B cell (primary cell): Measurements from ENCODE around the gene CD80. TPM values are rescaled to one million over a fixed set of nuclear protein-coding genes. Genes with fewer than 3 reads are reported as not detected.

Source experiments
- ATAC-seq: fragments of 200-7000 bp; cut with Tn5 transposase; one replicate; pipeline ENCODE4 v1.10.0; 2021; ENCODE audit warnings: low read depth, mild to moderate bottlenecking, moderate number of reproducible peaks, moderate library complexity
- CTCF ChIA-PET: fragments of 350-600 bp; sonication (Branson Sonifier 250); formaldehyde crosslinking; loops from one replicate; lab custom pipeline; 2021; ENCODE audit warnings: antibody characterized with exemption, inconsistent platforms; lab: Charles Lee
- POLR2A ChIA-PET: fragments of 350-600 bp; sonication (Branson Sonifier 250); formaldehyde crosslinking; loops from one replicate; lab custom pipeline; 2021; ENCODE audit warnings: antibody characterized with exemption; lab: Charles Lee
- DNase-seq: peaks from one replicate; pipeline ENCODE4 v3.0.0; 2013
- H2AFZ ChIP-seq: 2 replicates; pipeline ENCODE4 v1.6.1; 2012; ENCODE audit warnings: mild to moderate bottlenecking, low read depth, low read length; ENCODE audit not compliant: insufficient read depth, poor library complexity, severe bottlenecking
- H3K27ac ChIP-seq, 2 donors: 1 replicate in 1 of 2; 2 replicates in 1 of 2; pipeline ENCODE4 v1.5.1; 2012 to 2013; ENCODE audit warnings: low read length in 2 of 2, mild to moderate bottlenecking in 2 of 2, moderate library complexity in 1 of 2
- H3K27me3 ChIP-seq, 4 experiments: fragments of 200-600 bp in 1 of 4; sonication (generic) in 1 of 4; replicated peaks in 1 of 4; 1 replicate in 2 of 4; 2 replicates in 2 of 4; pipeline versions ENCODE4 v1.6.1 to v1.7.0; 2013 to 2016; ENCODE audit warnings: low read length in 3 of 4, mild to moderate bottlenecking in 2 of 4, mixed read lengths in 1 of 4, moderate library complexity in 1 of 4; ENCODE audit not compliant: insufficient read depth in 4 of 4, control insufficient read depth in 3 of 4; ENCODE audit errors: control extremely low read depth in 1 of 4
- H3K36me3 ChIP-seq, 2 experiments: replicated peaks in 1 of 2; 1 replicate in 1 of 2; 2 replicates in 1 of 2; pipeline versions ENCODE4 v1.6.1 to v1.7.1; 2013; ENCODE audit warnings: low read length in 1 of 2; ENCODE audit not compliant: insufficient read depth in 2 of 2, control insufficient read depth in 1 of 2; ENCODE audit errors: control extremely low read depth in 1 of 2, extremely low read depth in 1 of 2
- H3K4me1 ChIP-seq, 2 donors: fragments of 200-600 bp in 1 of 2; sonication (generic) in 1 of 2; 1 replicate in 1 of 2; 2 replicates in 1 of 2; pipeline versions ENCODE4 v1.5.1 to v1.6.1; 2013 to 2017; ENCODE audit warnings: low read length in 2 of 2; ENCODE audit not compliant: control insufficient read depth in 2 of 2, insufficient read depth in 2 of 2
- H3K4me2 ChIP-seq: replicated peaks from 2 replicates; pipeline ENCODE3; 2012; ENCODE audit warnings: mild to moderate bottlenecking, low read depth, low read length; ENCODE audit not compliant: poor library complexity, severe bottlenecking
- H3K4me3 ChIP-seq, 5 experiments: fragments of 200-600 bp in 1 of 5; sonication (generic) in 1 of 5; 1 replicate in 3 of 5; 2 replicates in 2 of 5; pipeline versions ENCODE4 v1.5.1 to v1.7.0; 2011 to 2016; ENCODE audit warnings: low read length in 4 of 5, mild to moderate bottlenecking in 4 of 5, low read depth in 2 of 5, control low read depth in 1 of 5, moderate library complexity in 1 of 5; ENCODE audit not compliant: insufficient read depth in 1 of 5; ENCODE audit errors: control extremely low read depth in 1 of 5, extremely low read depth in 1 of 5
- H3K79me2 ChIP-seq: fragments of 200-600 bp; sonication (generic); one replicate; pipeline ENCODE4 v1.6.0; 2016; ENCODE audit warnings: low read length; ENCODE audit not compliant: control insufficient read depth, insufficient read depth
- H3K9ac ChIP-seq: fragments of 200-600 bp; sonication (generic); 2 replicates; pipeline ENCODE4 v1.6.1; 2017; ENCODE audit warnings: mild to moderate bottlenecking, low read length, moderate library complexity
- H3K9me3 ChIP-seq, 3 donors: one replicate each; pipeline versions ENCODE4 v1.6.1 to v1.7.1; 2013; ENCODE audit warnings: low read length in 2 of 3; ENCODE audit not compliant: control insufficient read depth in 2 of 3, insufficient read depth in 1 of 3; ENCODE audit errors: control extremely low read depth in 1 of 3
- H4K20me1 ChIP-seq: 2 replicates; pipeline ENCODE4 v1.6.0; 2012; ENCODE audit warnings: mild to moderate bottlenecking, low read length; ENCODE audit not compliant: insufficient read depth, control insufficient read depth, poor library complexity, severe bottlenecking
- H3K27ac Mint-ChIP-seq: one replicate; pipeline ENCODE4 v1.8.0; 2021; ENCODE audit warnings: mixed read lengths
- H3K27me3 Mint-ChIP-seq: one replicate; pipeline ENCODE4 v1.8.0; 2021; ENCODE audit warnings: mixed read lengths
- H3K4me1 Mint-ChIP-seq: one replicate; pipeline ENCODE4 v1.8.0; 2021; ENCODE audit warnings: mixed read lengths
- H3K4me3 Mint-ChIP-seq: one replicate; pipeline ENCODE4 v1.8.0; 2021; ENCODE audit warnings: mixed read lengths
- H3K9me3 Mint-ChIP-seq: one replicate; pipeline ENCODE4 v1.8.0; 2022; ENCODE audit warnings: mixed read lengths; ENCODE audit not compliant: insufficient read depth
- CTCF ChIP-seq: fragments of 200-600 bp; IDR thresholded peaks from one replicate; pipeline ENCODE4 v1.8.0; 2022; ENCODE audit warnings: antibody characterized with exemption, mild to moderate bottlenecking
- EZH2 ChIP-seq: IDR thresholded peaks from 2 replicates; pipeline ENCODE4 v1.6.1; 2012; ENCODE audit warnings: borderline replicate concordance, low read depth, mild to moderate bottlenecking, moderate library complexity, low read length; ENCODE audit not compliant: insufficient read depth, poor library complexity, severe bottlenecking
- WGBS: methylation state at CpG from one replicate; pipeline ENCODE4 v1.1.5; 2013; ENCODE audit warnings: missing lambda C conversion rate; ENCODE audit not compliant: insufficient coverage; 5-methylcytosine and 5-hydroxymethylcytosine counted together
- intact Hi-C: fragments of 100-400 bp; cut with micrococcal nuclease; formaldehyde crosslinking; loops from one replicate; pipeline ENCODE4 v1.10.0; 2022
- polyA plus RNA-seq: library from polyadenylated mRNA; depleted of rRNA; stranded (reverse); fragments of >200 nt; gene quantifications from 2 replicates; pipeline ENCODE4 v1.2.3, GENCODE V29; 2012
- total RNA-seq, 2 donors: library from RNA; stranded (reverse); fragments of 120-200 nt in 1 of 2; gene quantifications; 1 replicate in 1 of 2; 2 replicates in 1 of 2; pipeline versions ENCODE4 v1.2.3 to v1.2.4, GENCODE V29; 2013 to 2022

CD80 gene
- total and polyA plus RNA-seq, 2 donors (not counting 1 experiment from before 2014, with no cell fraction given) = 15.0 to 26.5 TPM

- H3K4me2 ChIP-seq = no peak within 1 kb of the TSS
- H2AFZ ChIP-seq = peak within 1 kb of the TSS; percentile 29
- Mint-ChIP-seq H3K27ac (no peak within 1 kb of the TSS), H3K4me3 (no peak within 1 kb of the TSS), H3K27me3 (no peaks in the 10 kb centered on the region), H3K9me3 (no peaks in the 10 kb centered on the region), H3K4me1 (peaks cover 37% of the 10 kb centered on the region)
- H3K4me1 ChIP-seq = peaks cover 7 to 15% of the 10 kb centered on the region in 2 donors
- ChIA-PET CTCF (no interaction called here), POLR2A (no interaction called here)
- WGBS = no CpG with 5 or more reads among the region's 7 CpGs
- no peak for DNase-seq
- no peaks in the 10 kb centered on the region for H3K9me3 ChIP-seq
- H3K36me3 ChIP-seq = no peaks in the 10 kb centered on the region
- intact Hi-C loops = loop anchor here (5.0 kb wide), 1 partner anchor 40 kb away; the partner anchor contains the start of gene CD80
- no peak within 1 kb of the TSS for H3K27ac ChIP-seq
- no peak within 1 kb of the TSS for H3K4me3 ChIP-seq
- no peak for ATAC-seq
- no peaks in the 10 kb centered on the region for H4K20me1 ChIP-seq
- no peaks in the 10 kb centered on the region for H3K79me2 ChIP-seq
- no peak within 1 kb of the TSS for H3K9ac ChIP-seq
- TF ChIP-seq CTCF = no peak
- TF ChIP-seq EZH2 = no peak
- H3K27me3 ChIP-seq = no peaks in the 10 kb centered on the region
Measured at GRCh38 chr3:119597548-119598288, 38.3 kb upstream of the CD80 start, which contains the start of gene PLA1A. TSS of gene PLA1A (plus strand) at chr3:119597885. CDS start at chr3:119597914, 29 bp downstream.

- Histone ChIP-seq H3K27me3 (no peaks in the 10 kb centered on the region), H3K9me3 (no peaks in the 10 kb centered on the region), H3K4me1 (peaks cover 7 to 15% of the 10 kb centered on the region in 2 donors), H4K20me1 (no peaks in the 10 kb centered on the region), H3K27ac (no peak overlapping the region), H3K4me3 (no peak overlapping the region), H3K9ac (no peak overlapping the region), H3K36me3 (no peaks in the 10 kb centered on the region), H3K4me2 (peak overlapping the region; percentile 4), H3K79me2 (no peaks in the 10 kb centered on the region), H2AFZ (peak overlapping the region; percentile 29)
- DNase-seq (no peak), ATAC-seq (no peak)
- POLR2A ChIA-PET = interaction anchor here (0.6 kb wide), 1 partner anchor 33 kb away, joined by 4 read pairs; no protein-coding TSS in a partner anchor
- intact Hi-C loops = loop anchor here (5.0 kb wide), 1 partner anchor 39 kb away; the partner anchor contains the start of gene CD80
- CTCF ChIA-PET = no interaction called here
- Mint-ChIP-seq H3K27ac (no peak overlapping the region), H3K4me1 (peaks cover 37% of the 10 kb centered on the region), H3K27me3 (no peaks in the 10 kb centered on the region), H3K9me3 (no peaks in the 10 kb centered on the region), H3K4me3 (peak overlapping the region; percentile 1)
- TF ChIP-seq CTCF (no peak), EZH2 (no peak)
- 80% methylated on average over 5 of the region's 6 CpGs for WGBS
Measured at GRCh38 chr3:119596398-119596797, 37.0 kb upstream of the CD80 start.
